Suprapubic skin (tissue), 4 donors: ENCODE data around the gene C1orf87. TPM values are rescaled to one million over a fixed set of nuclear protein-coding genes. Genes with fewer than 3 reads are reported as not detected.

Source experiments
- DNase-seq, 2 donors: peaks; one replicate each; pipeline ENCODE4 v3.0.0-alpha.2; 2019; ENCODE audit warnings: low spot score in 2 of 2
- H3K27ac ChIP-seq: fragments of 200-600 bp; sonication (generic); one replicate; pipeline ENCODE4 v1.5.1; 2019
- H3K27me3 ChIP-seq: fragments of 200-600 bp; sonication (generic); one replicate; pipeline ENCODE4 v1.5.1; 2019
- H3K36me3 ChIP-seq: fragments of 200-600 bp; sonication (generic); one replicate; pipeline ENCODE4 v1.5.1; 2019
- H3K4me1 ChIP-seq: fragments of 200-600 bp; sonication (generic); one replicate; pipeline ENCODE4 v1.5.1; 2019
- H3K4me3 ChIP-seq: fragments of 200-600 bp; sonication (generic); one replicate; pipeline ENCODE4 v1.5.1; 2019; ENCODE audit warnings: mild to moderate bottlenecking
- H3K9me3 ChIP-seq: fragments of 200-600 bp; sonication (generic); one replicate; pipeline ENCODE4 v1.5.1; 2019
- CTCF ChIP-seq, 2 donors: fragments of 200-600 bp in 1 of 2; fragments of 450-650 bp in 1 of 2; sonication (generic) in 1 of 2; IDR thresholded peaks; one replicate each; pipeline ENCODE4 v1.5.1; 2016 to 2019; ENCODE audit warnings: antibody characterized with exemption in 2 of 2, mild to moderate bottlenecking in 1 of 2, moderate library complexity in 1 of 2
- EP300 ChIP-seq: sonication (generic); formaldehyde crosslinking; IDR thresholded peaks from one replicate; pipeline ENCODE4 v1.6.1; 2017; ENCODE audit warnings: antibody characterized with exemption
- POLR2A ChIP-seq, 2 donors: fragments of 450-650 bp; IDR thresholded peaks; one replicate each; pipeline ENCODE4 v1.6.1; 2017; ENCODE audit warnings: antibody characterized with exemption in 2 of 2, mild to moderate bottlenecking in 2 of 2, moderate library complexity in 2 of 2
- POLR2AphosphoS5 ChIP-seq, 3 donors: sonication (generic); formaldehyde crosslinking; IDR thresholded peaks; one replicate each; pipeline ENCODE4 v1.6.1; 2017; ENCODE audit warnings: antibody characterized with exemption in 3 of 3
- WGBS: methylation state at CpG from one replicate; pipeline ENCODE4 v1.1.5; 2018; 5-methylcytosine and 5-hydroxymethylcytosine counted together
- total RNA-seq, 4 donors: library from RNA; depleted of rRNA; stranded (reverse); fragments of >200 nt; gene quantifications; one replicate each; pipeline ENCODE4 v1.1.0, GENCODE V29; 2016

The C1orf87 gene
- total RNA-seq, 4 donors from 2014 or later = not detected

- TF ChIP-seq EP300 (no peak), POLR2AphosphoS5 (IDR thresholded peaks at IDR 0.05) (no peak), POLR2A (IDR thresholded peaks at IDR 0.05) (no peak), CTCF (IDR thresholded peaks at IDR 0.05) (no peak)
- H3K36me3 ChIP-seq = no peaks in the 10 kb centered on the region
- DNase-seq = no peak
- H3K27ac ChIP-seq = no peak overlapping the region
- WGBS = 69% methylated on average over 2 of the region's 2 CpGs
- no peak overlapping the region for H3K4me3 ChIP-seq
- H3K4me1 ChIP-seq = no peaks in the 10 kb centered on the region
- H3K27me3 ChIP-seq = no peaks in the 10 kb centered on the region
- H3K9me3 ChIP-seq = no peaks in the 10 kb centered on the region
Observed at GRCh38 chr1:60065199-60065598, 8.4 kb downstream of the C1orf87 start.

- no peaks in the 10 kb centered on the region for H3K36me3 ChIP-seq
- no peaks in the 10 kb centered on the region for H3K9me3 ChIP-seq
- DNase-seq = no peak
- no peaks in the 10 kb centered on the region for H3K4me1 ChIP-seq
- no peak for TF ChIP-seq POLR2A (IDR thresholded peaks at IDR 0.05)
- TF ChIP-seq POLR2AphosphoS5 (IDR thresholded peaks at IDR 0.05) = no peak
- TF ChIP-seq EP300 = no peak
- no peak for TF ChIP-seq CTCF (IDR thresholded peaks at IDR 0.05)
- no peak overlapping the region for H3K4me3 ChIP-seq
- 90% methylated on average over 4 of the region's 4 CpGs for WGBS
- H3K27ac ChIP-seq = no peak overlapping the region
- H3K27me3 ChIP-seq = no peaks in the 10 kb centered on the region
Observed at GRCh38 chr1:60063561-60063960, 10.0 kb downstream of the C1orf87 start.

GRCh38 chr1:60059468-60059867 lies 14.1 kb downstream of the C1orf87 start:
- Histone ChIP-seq H3K27me3 (no peaks in the 10 kb centered on the region), H3K36me3 (no peaks in the 10 kb centered on the region), H3K27ac (no peak overlapping the region), H3K4me3 (no peak overlapping the region), H3K9me3 (no peaks in the 10 kb centered on the region), H3K4me1 (no peaks in the 10 kb centered on the region)
- no peak for DNase-seq
- WGBS = 88% methylated on average over 7 of the region's 7 CpGs
- TF ChIP-seq EP300 = no peak
- TF ChIP-seq CTCF (IDR thresholded peaks at IDR 0.05) = no peak
- no peak for TF ChIP-seq POLR2A (IDR thresholded peaks at IDR 0.05)
- TF ChIP-seq POLR2AphosphoS5 (IDR thresholded peaks at IDR 0.05) = no peak

GRCh38 chr1:60055336-60055735 lies 18.2 kb downstream of the C1orf87 start:
- Histone ChIP-seq H3K4me3 (no peak overlapping the region), H3K27ac (no peak overlapping the region), H3K9me3 (no peaks in the 10 kb centered on the region), H3K4me1 (no peaks in the 10 kb centered on the region), H3K36me3 (no peaks in the 10 kb centered on the region), H3K27me3 (no peaks in the 10 kb centered on the region)
- TF ChIP-seq CTCF (IDR thresholded peaks at IDR 0.05) = no peak
- no peak for TF ChIP-seq POLR2AphosphoS5 (IDR thresholded peaks at IDR 0.05)
- TF ChIP-seq POLR2A (IDR thresholded peaks at IDR 0.05) = no peak
- no peak for TF ChIP-seq EP300
- no peak for DNase-seq

GRCh38 chr1:60054374-60054773 lies 19.2 kb downstream of the C1orf87 start:
- Histone ChIP-seq H3K4me1 (no peaks in the 10 kb centered on the region), H3K9me3 (peaks cover 1% of the 10 kb centered on the region), H3K27me3 (no peaks in the 10 kb centered on the region), H3K4me3 (no peak overlapping the region), H3K36me3 (no peaks in the 10 kb centered on the region), H3K27ac (no peak overlapping the region)
- TF ChIP-seq POLR2AphosphoS5 (IDR thresholded peaks at IDR 0.05) = no peak
- TF ChIP-seq POLR2A (IDR thresholded peaks at IDR 0.05) = no peak
- no peak for TF ChIP-seq CTCF (IDR thresholded peaks at IDR 0.05)
- TF ChIP-seq EP300 = no peak
- no peak for DNase-seq
